ENCODE data around the gene IL4. TPM values are rescaled to one million over a fixed set of nuclear protein-coding genes. Genes with fewer than 3 reads are reported as not detected.
A peak's percentile ranks its signal among the peaks of the same experiment; 100 is the strongest.

IL4 gene
- total RNA-seq, 1 donor from 2014 or later: not detected

- Histone ChIP-seq H3K36me3 (no peaks in the 10 kb centered on the region), H3K4me1 (peaks cover 12% of the 10 kb centered on the region), H3K27me3 (ENCODE audit: low read depth) (peaks cover 25% of the 10 kb centered on the region), H3K4me3 (no peak overlapping the region), H3K27ac (no peak overlapping the region), H3K9me3 (no peaks in the 10 kb centered on the region)
- intact Hi-C loops (cut with DNase I): no loop called here
- no peak for ATAC-seq
- TF ChIP-seq CTCF (IDR thresholded peaks at IDR 0.05): no peak
- no peak for DNase-seq
These were observed 13.9 kb upstream of the IL4 start for GRCh38 chr5:132659598-132660493.

GRCh38 chr5:132661231-132662003, 12.4 kb upstream of the IL4 start:
- intact Hi-C loops (cut with DNase I): no loop called here

GRCh38 chr5:132662004-132662401, 11.8 kb upstream of the IL4 start:
- intact Hi-C loops (cut with DNase I): no loop called here
- TF ChIP-seq CTCF (IDR thresholded peaks at IDR 0.05): no peak
- DNase-seq: no peak
- Histone ChIP-seq H3K9me3 (no peaks in the 10 kb centered on the region), H3K4me3 (no peak overlapping the region), H3K27me3 (ENCODE audit: low read depth) (peaks cover 4% of the 10 kb centered on the region), H3K4me1 (no peaks in the 10 kb centered on the region), H3K27ac (no peak overlapping the region), H3K36me3 (no peaks in the 10 kb centered on the region)
- no peak for ATAC-seq

More at GRCh38 chr5:132661231-132662003, 12.4 kb upstream of the IL4 start:
- DNase-seq (no peak), ATAC-seq (no peak)
- TF ChIP-seq CTCF (IDR thresholded peaks at IDR 0.05): no peak
- Histone ChIP-seq H3K9me3 (no peaks in the 10 kb centered on the region), H3K4me1 (peaks cover 5% of the 10 kb centered on the region), H3K27me3 (ENCODE audit: low read depth) (peaks cover 10% of the 10 kb centered on the region), H3K36me3 (no peaks in the 10 kb centered on the region), H3K27ac (no peak overlapping the region), H3K4me3 (no peak overlapping the region)

- ATAC-seq (peak in 1 of 2 donors; percentile 30), DNase-seq (no peak)
- Histone ChIP-seq H3K4me1 (no peaks in the 10 kb centered on the region), H3K9me3 (no peaks in the 10 kb centered on the region), H3K4me3 (no peak overlapping the region), H3K36me3 (no peaks in the 10 kb centered on the region), H3K27me3 (ENCODE audit: low read depth) (no peaks in the 10 kb centered on the region), H3K27ac (no peak overlapping the region)
- intact Hi-C loops (cut with DNase I): no loop called here
- no peak for TF ChIP-seq CTCF (IDR thresholded peaks at IDR 0.05)
These were observed 10.6 kb upstream of the IL4 start for GRCh38 chr5:132662925-132663770.

Data from lower lobe of right lung (tissue), 2 donors.